Measurements from ENCODE around the gene CD3D. TPM values are rescaled to one million over a fixed set of nuclear protein-coding genes. Genes with fewer than 3 reads are reported as not detected.

CD3D gene
- total and polyA plus RNA-seq, 2 donors (not counting 3 experiments of a cell fraction or from before 2014, with no cell fraction given): not detected

DNA sequence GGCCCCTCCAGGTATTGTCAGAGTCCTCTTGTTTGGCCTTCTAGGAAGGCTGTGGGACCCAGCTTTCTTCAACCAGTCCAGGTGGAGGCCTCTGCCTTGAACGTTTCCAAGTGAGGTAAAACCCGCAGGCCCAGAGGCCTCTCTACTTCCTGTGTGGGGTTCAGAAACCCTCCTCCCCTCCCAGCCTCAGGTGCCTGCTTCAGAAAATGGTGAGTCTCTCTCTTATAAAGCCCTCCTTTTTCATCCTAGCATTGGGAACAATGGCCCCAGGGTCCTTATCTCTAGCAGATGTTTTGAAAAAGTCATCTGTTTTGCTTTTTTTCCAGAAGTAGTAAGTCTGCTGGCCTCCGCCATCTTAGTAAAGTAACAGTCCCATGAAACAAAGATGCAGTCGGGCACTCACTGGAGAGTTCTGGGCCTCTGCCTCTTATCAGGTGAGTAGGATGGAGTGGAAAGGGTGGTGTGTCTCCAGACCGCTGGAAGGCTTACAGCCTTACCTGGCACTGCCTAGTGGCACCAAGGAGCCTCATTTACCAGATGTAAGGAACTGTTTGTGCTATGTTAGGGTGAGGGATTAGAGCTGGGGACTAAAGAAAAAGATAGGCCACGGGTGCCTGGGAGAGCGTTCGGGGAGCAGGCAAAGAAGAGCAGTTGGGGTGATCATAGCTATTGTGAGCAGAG lies 37.8 kb downstream of the CD3D start, which contains the start of gene CD3E:
TSS of gene CD3E (plus strand) at position 163 of the 681 bp plus-strand sequence. CDS start at position 386, 223 bp downstream.
- dilution Hi-C loops (cut with MboI; ENCODE audit: extremely low pct_ligation_motif_present, low sequenced_read_pairs): no loop called here
- no TSS peak for BruUV-seq (replicated peaks)
- Histone ChIP-seq H3K4me3 (replicated peaks in 1 of 3; ENCODE audit: insufficient read depth in 1 of 3, low read depth in 1 of 3, low read length in 3 of 3) (no peak within 1 kb of the TSS), H3K79me2 (ENCODE audit: control insufficient read depth, insufficient read depth, low read length) (no peaks in the 10 kb centered on the region), H4K20me1 (replicated peaks; ENCODE audit: control insufficient read depth, extremely low read depth, insufficient read depth, low read length) (no peaks in the 10 kb centered on the region), H3K9me3 (replicated peaks; ENCODE audit: control insufficient read depth, insufficient read depth, low read length) (no peaks in the 10 kb centered on the region), H3K9me1 (replicated peaks; ENCODE audit: control insufficient read depth, extremely low read depth, insufficient read depth, low read length) (no peaks in the 10 kb centered on the region), H3K27ac (ENCODE audit: insufficient read depth, low read depth, low read length) (no peak within 1 kb of the TSS), H2AFZ (ENCODE audit: low read depth, low read length) (no peak within 1 kb of the TSS), H3K4me2 (ENCODE audit: insufficient read depth, low read length) (no peak within 1 kb of the TSS), H3K27me3 (ENCODE audit: control insufficient read depth in 2 of 2, insufficient read depth in 2 of 2, low read length in 2 of 2) (peaks cover 10 to 19% of the 10 kb centered on the region in 2 experiments), H3K36me3 (ENCODE audit: control insufficient read depth in 2 of 2, extremely low read depth in 1 of 2, insufficient read depth in 2 of 2, low read length in 2 of 2) (no peaks in the 10 kb centered on the region), H3K4me1 (ENCODE audit: control insufficient read depth, extremely low read depth, insufficient read depth, low read length) (no peaks in the 10 kb centered on the region), H3K9ac (replicated peaks; ENCODE audit: extremely low read depth, insufficient read depth, low read length) (no peak within 1 kb of the TSS)
- intact Hi-C loops (cut with micrococcal nuclease): no loop called here
- TF ChIP-seq POLR2AphosphoS5 (IDR thresholded peaks at IDR 0.05; ENCODE audit: insufficient read depth, low read depth, low read length) (no peak), JUN (IDR thresholded peaks at IDR 0.05; ENCODE audit: borderline replicate concordance, insufficient read depth, insufficient read length, low read depth) (no peak), EZH2 (IDR thresholded peaks at IDR 0.05; ENCODE audit: borderline replicate concordance, low read depth, low read length, severe bottlenecking) (no peak)
- TF ChIP-seq, protein P1, sequence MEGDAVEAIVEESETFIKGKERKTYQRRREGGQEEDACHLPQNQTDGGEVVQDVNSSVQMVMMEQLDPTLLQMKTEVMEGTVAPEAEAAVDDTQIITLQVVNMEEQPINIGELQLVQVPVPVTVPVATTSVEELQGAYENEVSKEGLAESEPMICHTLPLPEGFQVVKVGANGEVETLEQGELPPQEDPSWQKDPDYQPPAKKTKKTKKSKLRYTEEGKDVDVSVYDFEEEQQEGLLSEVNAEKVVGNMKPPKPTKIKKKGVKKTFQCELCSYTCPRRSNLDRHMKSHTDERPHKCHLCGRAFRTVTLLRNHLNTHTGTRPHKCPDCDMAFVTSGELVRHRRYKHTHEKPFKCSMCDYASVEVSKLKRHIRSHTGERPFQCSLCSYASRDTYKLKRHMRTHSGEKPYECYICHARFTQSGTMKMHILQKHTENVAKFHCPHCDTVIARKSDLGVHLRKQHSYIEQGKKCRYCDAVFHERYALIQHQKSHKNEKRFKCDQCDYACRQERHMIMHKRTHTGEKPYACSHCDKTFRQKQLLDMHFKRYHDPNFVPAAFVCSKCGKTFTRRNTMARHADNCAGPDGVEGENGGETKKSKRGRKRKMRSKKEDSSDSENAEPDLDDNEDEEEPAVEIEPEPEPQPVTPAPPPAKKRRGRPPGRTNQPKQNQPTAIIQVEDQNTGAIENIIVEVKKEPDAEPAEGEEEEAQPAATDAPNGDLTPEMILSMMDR (IDR thresholded peaks at IDR 0.05; ENCODE audit: extremely low read depth in 1 of 2, insufficient read depth in 1 of 2, low read depth in 1 of 2, low read length in 2 of 2): no peak
- ChIA-PET CTCF (interaction anchor here (1.0 to 7.4 kb wide), 3 partner anchors 9 to 106 kb away, joined by 3 to 41 read pairs (median 3); no protein-coding TSS in a partner anchor), POLR2A (no interaction called here)
- DNase-seq (ENCODE audit: low read depth, low spot score) (no peak), FAIRE-seq (no peak)

GRCh38 chr11:118304227-118304567 lies 38.3 kb downstream of the CD3D start:
- no peak for FAIRE-seq
- no peak overlapping the region for H3K4me2 ChIP-seq (ENCODE audit: insufficient read depth, low read length)
- H4K20me1 ChIP-seq (replicated peaks; ENCODE audit: control insufficient read depth, extremely low read depth, insufficient read depth, low read length): no peaks in the 10 kb centered on the region
- H3K4me3 ChIP-seq (replicated peaks in 1 of 3; ENCODE audit: insufficient read depth in 1 of 3, low read depth in 1 of 3, low read length in 3 of 3): no peak overlapping the region
- dilution Hi-C loops (cut with MboI; ENCODE audit: extremely low pct_ligation_motif_present, low sequenced_read_pairs): no loop called here
- no peaks in the 10 kb centered on the region for H3K4me1 ChIP-seq (ENCODE audit: control insufficient read depth, extremely low read depth, insufficient read depth, low read length)
- POLR2A ChIA-PET: no interaction called here
- TF ChIP-seq POLR2AphosphoS5 (IDR thresholded peaks at IDR 0.05; ENCODE audit: insufficient read depth, low read depth, low read length): no peak
- no peak for TF ChIP-seq JUN (IDR thresholded peaks at IDR 0.05; ENCODE audit: borderline replicate concordance, insufficient read depth, insufficient read length, low read depth)
- TF ChIP-seq, protein P1 (IDR thresholded peaks at IDR 0.05; ENCODE audit: extremely low read depth in 1 of 2, insufficient read depth in 1 of 2, low read depth in 1 of 2, low read length in 2 of 2): no peak
- TF ChIP-seq, protein P2, sequence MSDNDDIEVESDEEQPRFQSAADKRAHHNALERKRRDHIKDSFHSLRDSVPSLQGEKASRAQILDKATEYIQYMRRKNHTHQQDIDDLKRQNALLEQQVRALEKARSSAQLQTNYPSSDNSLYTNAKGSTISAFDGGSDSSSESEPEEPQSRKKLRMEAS (IDR thresholded peaks at IDR 0.05; ENCODE audit: insufficient read depth, insufficient read length): no peak
- TF ChIP-seq MYC (IDR thresholded peaks at IDR 0.05; ENCODE audit: low read depth, low read length): no peak
- no peak for TF ChIP-seq FOS (IDR thresholded peaks at IDR 0.05; ENCODE audit: borderline replicate concordance, insufficient read depth, low read length)
- TF ChIP-seq POLR2A (IDR thresholded peaks at IDR 0.05; ENCODE audit: low read depth, low read length): no peak
- TF ChIP-seq EZH2 (IDR thresholded peaks at IDR 0.05; ENCODE audit: borderline replicate concordance, low read depth, low read length, severe bottlenecking): no peak
- no peak for TF ChIP-seq GATA2 (IDR thresholded peaks at IDR 0.05; ENCODE audit: insufficient read depth, insufficient read length, low read depth, low read length)
- BruUV-seq (replicated peaks): no TSS peak
- H3K9ac ChIP-seq (replicated peaks; ENCODE audit: extremely low read depth, insufficient read depth, low read length): no peak overlapping the region
- no peaks in the 10 kb centered on the region for H3K9me1 ChIP-seq (replicated peaks; ENCODE audit: control insufficient read depth, extremely low read depth, insufficient read depth, low read length)
- CTCF ChIA-PET: interaction anchor here (1.0 to 7.4 kb wide), 4 partner anchors 9 to 133 kb away, joined by 3 to 41 read pairs (median 3); no protein-coding TSS in a partner anchor
- intact Hi-C loops (cut with micrococcal nuclease): no loop called here
- H3K27me3 ChIP-seq (ENCODE audit: control insufficient read depth in 2 of 2, insufficient read depth in 2 of 2, low read length in 2 of 2): peaks cover 10 to 19% of the 10 kb centered on the region in 2 experiments
- H3K9me3 ChIP-seq (replicated peaks; ENCODE audit: control insufficient read depth, insufficient read depth, low read length): no peaks in the 10 kb centered on the region
- H3K27ac ChIP-seq (ENCODE audit: insufficient read depth, low read depth, low read length): no peak overlapping the region
- H3K36me3 ChIP-seq (ENCODE audit: control insufficient read depth in 2 of 2, extremely low read depth in 1 of 2, insufficient read depth in 2 of 2, low read length in 2 of 2): no peaks in the 10 kb centered on the region
- no peak for DNase-seq (ENCODE audit: low read depth, low spot score)
- H2AFZ ChIP-seq (ENCODE audit: low read depth, low read length): no peak overlapping the region
- H3K79me2 ChIP-seq (ENCODE audit: control insufficient read depth, insufficient read depth, low read length): no peaks in the 10 kb centered on the region
